ENCODE data around the gene SPECC1L. TPM values are rescaled to one million over a fixed set of nuclear protein-coding genes. Genes with fewer than 3 reads are reported as not detected.
A peak's percentile ranks its signal among the peaks of the same experiment; 100 is the strongest.
"Not testable (repeated sequence)": the region's sequence is repeated elsewhere in the genome, so short reads cannot be mapped to it uniquely, and the experiment has no call there.

SPECC1L gene
- total and polyA plus RNA-seq, 9 donors, result 20.4 to 30.4 (median 26.0) TPM

GRCh38 chr22:24259459-24259858, 11.2 kb upstream of the SPECC1L start:
- not testable (repeated sequence) for H3K27ac ChIP-seq (ENCODE audit: low read length); H3K4me3 ChIP-seq (ENCODE audit: low read length); H3K36me3 ChIP-seq (ENCODE audit: control insufficient read depth, insufficient read depth, low read length); H3K4me1 ChIP-seq (ENCODE audit: control insufficient read depth, insufficient read depth, low read length); H3K9me3 ChIP-seq (replicated peaks; ENCODE audit: control insufficient read depth, low read depth, low read length); H3K27me3 ChIP-seq (ENCODE audit: control insufficient read depth, insufficient read depth, low read length)
- peak; percentile 88 for DNase-seq
- no CpG with 5 or more reads among the region's 10 CpGs for WGBS (ENCODE audit: insufficient coverage)

GRCh38 chr22:24262185-24262749, 8.4 kb upstream of the SPECC1L start:
- not testable (repeated sequence) for H3K36me3 ChIP-seq (ENCODE audit: control insufficient read depth, insufficient read depth, low read length); H3K27ac ChIP-seq (ENCODE audit: low read length); DNase-seq; H3K4me3 ChIP-seq (ENCODE audit: low read length); H3K9me3 ChIP-seq (replicated peaks; ENCODE audit: control insufficient read depth, low read depth, low read length); H3K4me1 ChIP-seq (ENCODE audit: control insufficient read depth, insufficient read depth, low read length); H3K27me3 ChIP-seq (ENCODE audit: control insufficient read depth, insufficient read depth, low read length)
- WGBS (ENCODE audit: insufficient coverage), result 82% methylated on average over 15 of the region's 18 CpGs

- not testable (repeated sequence) for H3K27me3 ChIP-seq (ENCODE audit: control insufficient read depth, insufficient read depth, low read length); H3K4me1 ChIP-seq (ENCODE audit: control insufficient read depth, insufficient read depth, low read length); H3K4me3 ChIP-seq (ENCODE audit: low read length); DNase-seq; H3K36me3 ChIP-seq (ENCODE audit: control insufficient read depth, insufficient read depth, low read length); H3K27ac ChIP-seq (ENCODE audit: low read length); H3K9me3 ChIP-seq (replicated peaks; ENCODE audit: control insufficient read depth, low read depth, low read length)
- 67% methylated on average over 1 of the region's 19 CpGs for WGBS (ENCODE audit: insufficient coverage)
These were observed 7.2 kb upstream of the SPECC1L start for GRCh38 chr22:24263479-24263878.

- H3K4me3 ChIP-seq (ENCODE audit: low read length); H3K27ac ChIP-seq (ENCODE audit: low read length); DNase-seq; H3K9me3 ChIP-seq (replicated peaks; ENCODE audit: control insufficient read depth, low read depth, low read length); H3K27me3 ChIP-seq (ENCODE audit: control insufficient read depth, insufficient read depth, low read length); H3K4me1 ChIP-seq (ENCODE audit: control insufficient read depth, insufficient read depth, low read length); H3K36me3 ChIP-seq (ENCODE audit: control insufficient read depth, insufficient read depth, low read length): not testable (repeated sequence)
- WGBS (ENCODE audit: insufficient coverage), result no CpG with 5 or more reads among the region's 9 CpGs
These were observed 6.2 kb upstream of the SPECC1L start for GRCh38 chr22:24264329-24264896.

- Histone ChIP-seq H3K4me1 (ENCODE audit: control insufficient read depth, insufficient read depth, low read length) (peaks cover 5% of the 10 kb centered on the region), H3K36me3 (ENCODE audit: control insufficient read depth, insufficient read depth, low read length) (no peaks in the 10 kb centered on the region), H3K27ac (ENCODE audit: low read length) (no peak overlapping the region), H3K27me3 (ENCODE audit: control insufficient read depth, insufficient read depth, low read length) (no peaks in the 10 kb centered on the region), H3K4me3 (ENCODE audit: low read length) (no peak overlapping the region), H3K9me3 (replicated peaks; ENCODE audit: control insufficient read depth, low read depth, low read length) (no peaks in the 10 kb centered on the region)
- DNase-seq, result no peak
These were observed 4.9 kb upstream of the SPECC1L start for GRCh38 chr22:24265734-24266133.

GRCh38 chr22:24266495-24266894, 4.1 kb upstream of the SPECC1L start:
- not testable (repeated sequence) for H3K4me1 ChIP-seq (ENCODE audit: control insufficient read depth, insufficient read depth, low read length); H3K36me3 ChIP-seq (ENCODE audit: control insufficient read depth, insufficient read depth, low read length); H3K27me3 ChIP-seq (ENCODE audit: control insufficient read depth, insufficient read depth, low read length); DNase-seq; H3K9me3 ChIP-seq (replicated peaks; ENCODE audit: control insufficient read depth, low read depth, low read length); H3K4me3 ChIP-seq (ENCODE audit: low read length); H3K27ac ChIP-seq (ENCODE audit: low read length)
- no CpG with 5 or more reads among the region's 6 CpGs for WGBS (ENCODE audit: insufficient coverage)

- H3K9me3 ChIP-seq (replicated peaks; ENCODE audit: control insufficient read depth, low read depth, low read length), result no peaks in the 10 kb centered on the region
- WGBS (ENCODE audit: insufficient coverage), result 0% methylated on average over 17 of the region's 25 CpGs
- DNase-seq, result peak; percentile 73
- H3K4me1 ChIP-seq (ENCODE audit: control insufficient read depth, insufficient read depth, low read length), result peaks cover 15% of the 10 kb centered on the region
- H3K4me3 ChIP-seq (ENCODE audit: low read length), result peak overlapping the region; percentile 98
- no peaks in the 10 kb centered on the region for H3K36me3 ChIP-seq (ENCODE audit: control insufficient read depth, insufficient read depth, low read length)
- H3K27ac ChIP-seq (ENCODE audit: low read length), result peak overlapping the region; percentile 98
- H3K27me3 ChIP-seq (ENCODE audit: control insufficient read depth, insufficient read depth, low read length), result no peaks in the 10 kb centered on the region
These were observed 789 bp downstream of the SPECC1L start for GRCh38 chr22:24271386-24271854.

- H3K27ac ChIP-seq (ENCODE audit: low read length); H3K36me3 ChIP-seq (ENCODE audit: control insufficient read depth, insufficient read depth, low read length); H3K27me3 ChIP-seq (ENCODE audit: control insufficient read depth, insufficient read depth, low read length); DNase-seq; H3K9me3 ChIP-seq (replicated peaks; ENCODE audit: control insufficient read depth, low read depth, low read length); H3K4me3 ChIP-seq (ENCODE audit: low read length): not testable (repeated sequence)
- WGBS (ENCODE audit: insufficient coverage), result no CpG with 5 or more reads among the region's 2 CpGs
- peaks cover 15% of the 10 kb centered on the region for H3K4me1 ChIP-seq (ENCODE audit: control insufficient read depth, insufficient read depth, low read length)
These were observed 2.4 kb downstream of the SPECC1L start for GRCh38 chr22:24273031-24273430.

- H3K9me3 ChIP-seq (replicated peaks; ENCODE audit: control insufficient read depth, low read depth, low read length); DNase-seq; H3K36me3 ChIP-seq (ENCODE audit: control insufficient read depth, insufficient read depth, low read length); H3K27ac ChIP-seq (ENCODE audit: low read length); H3K4me3 ChIP-seq (ENCODE audit: low read length); H3K27me3 ChIP-seq (ENCODE audit: control insufficient read depth, insufficient read depth, low read length): not testable (repeated sequence)
- WGBS (ENCODE audit: insufficient coverage), result no CpG with 5 or more reads among the region's 4 CpGs
- peaks cover 15% of the 10 kb centered on the region for H3K4me1 ChIP-seq (ENCODE audit: control insufficient read depth, insufficient read depth, low read length)
These were observed 3.3 kb downstream of the SPECC1L start for GRCh38 chr22:24273906-24274305.

GRCh38 chr22:24274696-24275405, 4.2 kb downstream of the SPECC1L start:
- H3K9me3 ChIP-seq (replicated peaks; ENCODE audit: control insufficient read depth, low read depth, low read length); H3K36me3 ChIP-seq (ENCODE audit: control insufficient read depth, insufficient read depth, low read length); DNase-seq; H3K27me3 ChIP-seq (ENCODE audit: control insufficient read depth, insufficient read depth, low read length); H3K27ac ChIP-seq (ENCODE audit: low read length); H3K4me3 ChIP-seq (ENCODE audit: low read length): not testable (repeated sequence)
- peaks cover 15% of the 10 kb centered on the region for H3K4me1 ChIP-seq (ENCODE audit: control insufficient read depth, insufficient read depth, low read length)
- WGBS (ENCODE audit: insufficient coverage), result 55% methylated on average over 5 of the region's 7 CpGs

All from muscle of leg (tissue), 11 donors.